HG02759 (cell line): ENCODE data around the gene RAB5B.
"Not testable (repeated sequence)": the region's sequence is repeated elsewhere in the genome, so short reads cannot be mapped to it uniquely, and the experiment has no call there.

ENCODE experiments used
- ATAC-seq: cut with Tn5 transposase; IDR thresholded peaks from one replicate; pipeline ENCODE4 v1.9.1; 2021; ENCODE audit warnings: mild to moderate bottlenecking, moderate library complexity; ENCODE audit not compliant: unreplicated experiment

Gene RAB5B

DNA sequence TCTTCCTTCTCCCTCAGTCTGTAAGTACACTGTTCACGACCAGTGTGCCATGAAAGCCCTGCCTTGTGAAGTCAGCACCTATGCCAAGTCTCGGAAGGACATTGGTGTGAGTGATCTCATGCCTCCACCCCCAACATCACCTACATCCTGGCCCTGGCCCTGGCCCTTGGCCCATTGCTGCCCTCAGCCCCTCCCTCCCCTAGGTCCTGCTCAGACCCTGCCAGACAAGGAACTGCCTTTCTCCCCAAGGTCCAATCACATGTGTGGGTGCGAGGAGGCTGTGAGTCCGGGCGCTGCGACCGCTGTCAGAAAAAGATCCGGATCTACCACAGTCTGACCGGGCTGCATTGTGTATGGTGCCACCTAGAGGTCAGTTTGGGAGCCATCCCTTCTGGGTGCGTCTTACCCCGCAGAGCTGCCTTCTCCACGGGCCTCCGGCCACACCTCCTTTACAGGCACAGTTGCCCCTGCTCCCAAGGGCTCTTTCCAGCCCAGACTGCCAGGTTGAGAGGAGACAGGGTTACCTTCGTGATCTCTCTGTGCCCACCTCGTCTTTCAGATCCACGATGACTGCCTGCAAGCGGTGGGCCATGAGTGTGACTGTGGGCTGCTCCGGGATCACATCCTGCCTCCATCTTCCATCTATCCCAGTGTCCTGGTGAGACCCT is 33.7 kb upstream of the RAB5B start:
- peak; percentile 98 for ATAC-seq

DNA sequence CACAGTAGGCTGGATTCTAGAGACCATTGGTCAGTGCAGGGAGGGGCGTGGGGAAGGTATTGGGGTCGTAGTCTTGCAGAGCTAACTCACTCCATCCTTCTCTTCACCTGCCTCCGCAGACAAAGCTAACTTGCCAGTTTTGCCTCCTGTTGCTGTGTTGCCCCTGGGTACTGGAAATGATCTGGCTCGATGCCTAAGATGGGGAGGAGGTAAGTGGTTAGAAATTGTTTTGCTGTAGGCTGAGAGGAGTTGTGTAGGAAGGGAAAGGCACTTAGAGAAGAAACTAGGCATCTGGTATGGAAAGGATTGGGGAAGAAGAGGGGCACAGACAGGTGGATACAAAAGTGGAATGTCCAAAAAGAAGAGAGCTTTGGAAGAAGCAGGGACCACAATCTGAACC is 31.8 kb upstream of the RAB5B start:
- ATAC-seq = no peak

DNA sequence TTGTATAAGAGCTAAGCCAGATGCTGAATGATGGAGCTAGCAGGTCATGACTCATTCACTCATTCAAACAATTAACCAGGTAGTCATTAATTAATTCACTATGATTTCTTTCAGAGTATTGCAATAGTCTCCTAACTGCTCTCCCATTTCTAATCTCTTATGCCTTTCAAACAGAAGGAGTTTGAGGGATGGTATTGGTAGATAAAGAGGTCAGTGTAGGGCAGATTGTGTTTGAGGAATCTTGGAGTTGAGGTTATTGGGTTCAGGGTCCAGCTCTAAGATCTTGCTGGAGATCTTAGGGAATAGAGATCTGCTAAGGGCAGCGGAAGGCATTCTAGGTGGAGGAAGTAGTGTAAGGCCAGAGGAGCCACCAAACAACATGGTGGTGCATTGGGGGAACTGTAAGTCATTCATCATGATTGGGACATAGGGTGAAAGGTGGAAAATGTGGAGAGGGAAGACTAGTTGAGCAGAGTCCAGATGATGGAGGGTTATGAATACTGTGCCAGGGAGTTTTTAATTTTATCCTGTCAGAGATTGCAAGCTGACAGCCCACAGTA is 31.2 kb upstream of the RAB5B start:
- no peak for ATAC-seq

- no peak for ATAC-seq
Measured at GRCh38 chr12:55946553-55946952, 27.3 kb upstream of the RAB5B start.

DNA sequence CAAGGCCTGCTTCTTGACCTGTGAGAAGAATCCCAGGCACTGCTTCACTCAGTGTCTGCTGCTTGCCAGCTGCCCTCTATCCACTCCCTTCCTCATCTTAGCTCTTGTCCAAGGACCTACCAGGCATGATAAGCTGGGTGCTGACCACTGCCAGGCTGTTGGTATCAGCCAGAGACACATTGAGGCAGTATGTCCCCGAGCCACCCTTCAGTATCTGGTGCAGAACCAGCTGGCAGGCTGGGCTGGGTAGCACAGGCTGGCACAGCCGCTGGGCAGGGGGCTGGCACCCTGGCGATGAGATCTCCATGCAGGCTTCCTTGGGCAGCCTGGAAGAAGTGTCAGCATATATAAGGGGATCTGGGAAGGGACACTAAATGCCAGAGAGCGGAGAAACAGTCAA is 18.5 kb upstream of the RAB5B start:
- no peak for ATAC-seq

- ATAC-seq = no peak
Measured at GRCh38 chr12:55955800-55956508, 17.9 kb upstream of the RAB5B start.

DNA sequence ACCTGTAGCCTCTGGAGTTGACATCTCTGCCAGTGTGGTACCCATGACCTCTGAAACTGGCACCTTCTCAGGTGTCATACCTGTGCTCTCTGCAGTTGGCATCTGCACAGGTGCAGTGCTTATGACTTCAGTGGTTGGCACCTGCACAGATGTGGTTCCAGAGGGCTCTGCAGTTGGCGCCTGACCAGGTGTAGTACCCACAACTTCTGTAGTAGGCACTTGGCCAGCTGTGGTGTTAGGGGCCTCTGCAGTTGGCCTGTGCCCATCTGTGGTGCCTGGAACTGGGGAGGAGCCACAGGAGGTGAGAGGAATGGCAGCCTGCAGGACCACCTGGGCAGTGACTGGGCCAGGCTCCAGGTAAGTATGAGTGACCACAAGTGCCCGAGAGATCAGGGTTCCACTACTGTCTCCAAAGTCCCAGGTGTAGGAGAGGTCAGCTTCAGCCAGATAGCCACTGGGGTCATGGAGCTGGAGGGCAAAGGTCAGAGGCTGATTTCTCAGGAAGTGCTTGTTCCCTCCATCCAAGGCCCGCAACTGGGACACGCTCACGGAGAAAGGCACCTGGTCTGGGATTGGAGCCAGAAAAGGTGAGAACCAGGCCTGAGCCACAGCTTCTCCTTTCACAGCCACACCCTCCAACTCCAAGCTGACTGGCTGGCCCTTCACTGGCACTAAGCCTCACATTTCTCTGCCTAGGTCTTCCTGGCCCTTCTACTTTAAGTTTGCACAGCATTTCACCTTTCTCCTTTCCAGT is 16.6 kb upstream of the RAB5B start:
- ATAC-seq = no peak

DNA sequence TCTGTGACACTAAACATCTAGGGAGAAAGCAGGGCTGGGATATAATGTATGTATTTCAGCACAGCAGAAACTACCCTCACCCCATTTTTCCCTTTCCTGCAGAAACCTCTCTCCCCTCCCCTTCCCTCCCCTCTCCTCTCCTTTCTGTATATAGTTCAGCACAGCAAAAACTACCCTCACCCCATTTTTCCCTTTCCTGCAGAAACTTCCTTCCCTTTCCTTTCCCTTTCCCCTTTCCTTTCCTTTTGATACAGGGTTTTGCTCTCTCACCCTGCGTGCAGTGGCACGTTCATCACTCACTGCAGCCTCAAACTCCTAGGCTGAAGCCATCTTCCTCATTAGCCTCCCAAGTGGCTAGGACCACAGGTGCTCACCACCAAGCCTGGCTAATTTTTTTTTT is 10.1 kb upstream of the RAB5B start:
- ATAC-seq = no peak

DNA sequence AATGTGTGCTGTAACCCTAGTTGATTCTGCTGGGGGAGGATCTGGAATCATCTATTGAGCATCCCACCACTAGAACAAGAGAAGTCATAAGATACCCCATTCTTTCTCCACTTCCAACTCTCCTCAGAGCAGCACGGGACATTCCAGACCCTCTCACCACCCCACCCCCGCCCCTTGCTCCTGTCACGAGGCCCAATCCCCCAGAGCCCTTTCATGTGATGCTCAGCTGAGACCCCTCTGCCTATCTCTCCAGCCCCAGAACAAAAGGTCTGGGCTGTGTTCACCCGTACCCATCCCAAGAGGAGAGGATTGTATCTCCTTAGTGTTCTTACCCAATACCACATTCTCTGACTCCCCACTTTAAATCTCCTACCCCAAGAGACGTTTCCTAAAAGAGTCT is 8.6 kb upstream of the RAB5B start:
- no peak for ATAC-seq

DNA sequence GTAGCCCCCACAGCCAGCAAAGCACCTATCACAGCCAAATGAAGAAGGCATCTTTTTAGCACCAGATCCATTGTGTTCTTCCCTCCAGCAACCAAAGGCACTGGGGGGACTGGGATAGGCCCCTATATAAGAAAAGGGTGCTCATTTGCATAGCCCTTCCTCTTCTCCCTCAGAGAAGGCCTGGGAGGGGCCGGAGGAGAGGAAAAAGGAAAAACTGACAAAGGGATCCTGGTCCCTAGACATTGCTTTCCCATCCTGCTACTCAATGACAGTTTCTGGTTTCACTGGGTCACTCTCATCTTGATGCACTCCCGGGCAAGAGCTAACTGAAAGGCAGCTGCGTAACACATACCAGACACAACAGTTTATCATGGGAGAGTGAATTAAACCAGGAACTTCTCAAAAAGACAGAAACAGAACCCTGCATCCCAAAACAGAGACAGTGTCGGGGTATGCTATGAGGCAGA is 7.9 kb upstream of the RAB5B start, which contains the start of gene PMEL:
PMEL (minus strand) TSS at position 102 of the 467 bp plus-strand sequence; CDS start at position 71, 31 bp downstream.
- no peak for ATAC-seq

GRCh38 chr12:55966408-55967281 is 7.2 kb upstream of the RAB5B start, which contains the start of gene CDK2:
Gene CDK2 (plus strand): TSS chr12:55966830. CDS start chr12:55967009, 179 bp downstream.
- peak; percentile 98 for ATAC-seq

- ATAC-seq = no peak
Measured at GRCh38 chr12:55969356-55969755, 4.5 kb upstream of the RAB5B start.

DNA sequence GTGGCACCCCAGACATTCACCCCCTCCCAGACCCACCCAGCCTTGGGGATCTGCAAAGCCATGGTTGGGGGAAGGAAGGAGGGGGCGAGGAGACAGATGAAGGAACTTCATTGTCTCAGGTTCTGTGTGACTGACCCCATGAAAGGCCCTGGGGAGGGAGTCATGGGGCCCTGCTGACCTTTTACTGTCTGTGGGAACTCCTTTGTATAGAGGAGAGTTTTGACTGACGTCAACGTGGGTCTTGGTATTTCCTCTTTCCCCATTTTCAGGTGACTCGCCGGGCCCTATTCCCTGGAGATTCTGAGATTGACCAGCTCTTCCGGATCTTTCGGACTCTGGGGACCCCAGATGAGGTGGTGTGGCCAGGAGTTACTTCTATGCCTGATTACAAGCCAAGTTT is 3.1 kb upstream of the RAB5B start:
- ATAC-seq = no peak

- ATAC-seq = no peak
Measured at GRCh38 chr12:55972042-55972441, 1.8 kb upstream of the RAB5B start.

DNA sequence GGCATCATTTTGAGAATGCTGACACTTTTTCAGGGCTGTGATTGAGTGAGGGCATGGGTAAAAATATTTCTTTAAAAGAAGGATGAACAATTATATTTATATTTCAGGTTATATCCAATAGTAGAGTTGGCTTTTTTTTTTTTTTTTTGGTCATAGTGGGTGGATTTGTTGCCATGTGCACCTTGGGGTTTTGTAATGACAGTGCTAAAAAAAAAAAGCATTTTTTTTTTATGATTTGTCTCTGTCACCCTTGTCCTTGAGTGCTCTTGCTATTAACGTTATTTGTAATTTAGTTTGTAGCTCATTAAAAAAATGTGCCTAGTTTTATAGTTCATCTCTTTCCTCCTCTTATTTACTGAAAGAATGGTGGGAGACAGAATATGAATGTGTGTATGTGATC is 1.4 kb upstream of the RAB5B start:
- ATAC-seq = no peak

- ATAC-seq = no peak
Measured at GRCh38 chr12:55972911-55973598, 823 bp upstream of the RAB5B start.

- peak; percentile 16 for ATAC-seq
Measured at GRCh38 chr12:55974308-55974730, 441 bp downstream of the RAB5B start.

DNA sequence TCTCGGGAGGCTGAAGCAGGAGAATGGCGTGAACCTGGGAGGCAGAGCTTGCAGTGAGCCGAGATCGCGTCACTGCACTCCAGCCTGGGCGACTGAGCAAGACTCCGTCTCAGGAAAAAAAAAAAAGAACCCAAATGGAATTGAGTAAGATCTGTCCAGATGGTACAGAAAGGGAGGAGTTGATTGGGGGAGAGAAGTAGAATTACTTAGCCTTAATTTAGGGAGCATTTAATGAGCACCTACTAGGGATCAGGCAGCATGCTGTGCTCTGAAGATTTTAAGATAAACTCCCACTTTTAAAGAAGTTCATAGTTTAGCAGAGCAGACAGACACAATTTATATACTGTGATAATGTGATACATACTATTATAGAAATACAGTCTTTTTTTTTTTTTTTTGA is 4.5 kb downstream of the RAB5B start:
- ATAC-seq = no peak

DNA sequence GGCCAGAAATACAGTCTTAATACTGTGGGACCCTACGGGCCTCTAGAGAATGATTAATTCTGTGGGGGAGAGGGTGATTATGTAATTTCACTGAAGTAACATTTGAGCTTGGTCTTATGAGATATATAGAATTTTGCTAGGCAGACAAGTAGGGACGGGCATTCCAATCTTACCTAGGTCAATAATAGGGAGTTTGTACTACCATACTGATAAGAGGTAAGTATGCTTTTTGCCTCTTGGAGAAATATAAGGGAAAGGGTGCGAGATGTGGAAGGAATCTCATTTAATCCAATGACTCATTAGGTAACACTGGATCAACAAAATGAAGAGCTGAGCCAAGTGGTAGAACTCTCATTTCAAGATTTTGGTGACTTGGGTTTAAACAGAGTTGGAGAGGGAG is 5.2 kb downstream of the RAB5B start:
- ATAC-seq = no peak

DNA sequence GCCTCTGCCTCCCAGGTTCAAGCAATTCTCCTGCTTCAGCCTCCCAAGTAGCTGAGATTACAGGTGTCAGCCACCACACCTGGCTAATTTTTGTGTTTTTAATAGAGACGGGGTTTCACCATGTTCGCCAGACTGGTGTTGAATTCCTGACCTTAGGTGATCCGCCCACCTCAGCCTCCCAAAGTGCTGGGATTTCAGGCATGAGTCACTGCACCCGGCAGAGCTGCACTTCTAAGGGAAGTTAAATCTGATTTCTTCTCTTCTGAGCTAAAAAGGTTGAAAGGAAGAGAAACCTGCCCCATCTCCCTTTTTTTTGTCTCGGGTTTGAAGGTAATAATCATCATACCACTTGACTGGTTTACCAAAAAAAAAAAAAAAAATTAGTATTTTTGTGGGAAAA is 8.0 kb downstream of the RAB5B start:
- ATAC-seq = not testable (repeated sequence)
